Right kidney (tissue), 1 donor: Measurements from ENCODE around the gene NSUN2.
"Not testable (repeated sequence)": the region's sequence is repeated elsewhere in the genome, so short reads cannot be mapped to it uniquely, and the experiment has no call there.

Experiments used
- DNase-seq: peaks from one replicate; pipeline ENCODE4 v3.0.0-alpha.2; 2016

The NSUN2 gene

DNA sequence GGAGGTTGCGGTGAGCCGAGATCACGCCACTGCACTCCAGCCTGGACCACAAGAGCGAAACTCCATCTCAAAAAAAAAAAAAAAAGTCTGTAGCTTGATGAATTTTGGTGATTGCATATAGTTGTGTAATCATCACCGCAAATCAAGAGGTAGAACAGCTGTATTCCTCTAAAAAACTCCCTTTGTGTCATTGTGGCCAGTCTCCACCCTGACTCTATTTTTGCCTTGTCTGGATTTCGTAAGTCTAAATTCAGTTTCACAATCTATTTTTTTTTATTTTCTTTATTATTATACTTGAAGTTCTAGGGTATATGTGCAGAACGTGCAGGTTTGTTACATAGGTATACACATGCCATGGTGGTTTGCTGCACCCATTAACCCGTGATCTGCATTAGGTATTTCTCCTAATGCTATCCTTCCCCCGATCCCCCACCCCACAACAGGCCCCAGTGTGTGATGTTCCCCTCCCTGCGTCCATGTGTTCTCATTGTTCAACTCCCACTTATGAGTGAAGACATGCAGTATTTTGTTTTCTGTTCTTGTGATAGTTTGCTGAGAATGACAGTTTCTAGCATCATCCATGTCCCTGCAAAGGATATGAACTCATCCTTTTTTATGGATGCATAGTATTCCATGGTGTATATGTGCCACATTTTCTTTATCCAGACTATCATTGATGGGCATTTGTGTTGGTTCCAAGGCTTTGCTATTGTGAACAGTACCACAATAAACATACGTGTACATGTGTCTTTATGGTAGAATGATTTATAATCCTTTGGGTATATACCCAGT is 12.9 kb upstream of the NSUN2 start:
- DNase-seq: not testable (repeated sequence)

DNA sequence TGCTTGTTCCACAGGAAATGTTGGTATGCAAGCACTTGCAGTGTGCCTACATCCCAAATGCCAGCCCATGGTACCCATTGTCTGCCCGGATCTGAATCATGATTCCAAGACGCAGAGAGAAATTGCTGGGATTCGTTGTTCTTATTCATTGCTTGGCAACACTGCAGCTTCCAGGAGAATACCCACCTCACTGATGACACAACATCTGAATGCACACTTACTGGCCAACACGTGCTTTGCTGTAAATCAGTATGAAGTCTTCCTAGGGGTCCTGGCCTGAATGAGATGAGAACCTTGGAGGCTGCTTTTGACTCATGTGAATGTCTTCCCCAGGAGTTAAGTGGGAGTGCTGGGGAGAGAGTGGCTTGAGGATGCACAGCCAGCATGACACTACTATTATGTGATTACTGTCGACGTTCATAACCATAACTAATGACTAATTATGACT is 12.0 kb upstream of the NSUN2 start:
- no peak for DNase-seq

- no peak for DNase-seq
These were observed 9.8 kb upstream of the NSUN2 start for GRCh38 chr5:6642655-6643054.

DNA sequence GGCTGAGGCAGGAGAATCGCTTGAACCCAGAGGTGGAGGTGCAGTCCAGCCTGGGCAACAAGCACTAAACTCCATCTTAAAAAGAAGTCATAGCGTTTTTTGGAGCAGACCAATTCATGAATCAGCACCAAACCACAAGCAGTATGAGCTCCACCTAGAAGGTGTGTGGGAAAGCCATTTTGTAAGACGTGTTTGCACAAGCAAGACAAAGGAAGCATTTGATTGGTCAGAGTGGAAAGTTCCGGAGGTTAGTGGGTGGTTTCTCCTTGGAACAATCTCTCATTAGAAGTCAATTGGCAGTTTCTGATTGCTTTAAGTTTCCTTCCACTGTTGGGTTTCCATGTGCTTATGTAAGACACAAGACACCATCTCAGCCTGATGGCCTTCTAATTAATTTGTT is 5.4 kb upstream of the NSUN2 start:
- DNase-seq: no peak

- DNase-seq: no peak
These were observed 4.7 kb upstream of the NSUN2 start for GRCh38 chr5:6637590-6637989.

- DNase-seq: no peak
These were observed 4.2 kb upstream of the NSUN2 start for GRCh38 chr5:6637022-6637421.

DNA sequence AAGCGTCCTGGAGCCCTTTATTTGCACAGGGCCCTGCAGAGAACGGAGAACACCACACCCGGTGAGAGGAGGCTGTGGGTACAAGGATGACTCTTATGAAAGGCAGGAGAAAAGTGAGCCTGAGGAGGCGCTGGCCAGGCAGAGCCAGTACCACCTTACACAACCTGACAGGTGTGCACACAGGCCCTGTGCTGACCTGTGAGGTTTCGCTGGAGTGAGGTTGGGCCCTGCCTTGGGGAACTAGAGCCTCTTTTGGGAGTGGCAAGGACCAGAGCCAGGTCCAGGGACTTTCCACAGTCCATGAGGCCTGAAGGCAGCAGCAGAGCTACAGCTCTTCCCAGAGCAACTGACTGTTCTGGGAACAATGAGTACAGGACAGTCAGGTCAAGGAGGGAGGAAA is 3.4 kb upstream of the NSUN2 start:
- DNase-seq: no peak

GRCh38 chr5:6634788-6635430 is 2.1 kb upstream of the NSUN2 start:
- DNase-seq: no peak

- no peak for DNase-seq
These were observed 1.5 kb upstream of the NSUN2 start for GRCh38 chr5:6634306-6634705.

DNA sequence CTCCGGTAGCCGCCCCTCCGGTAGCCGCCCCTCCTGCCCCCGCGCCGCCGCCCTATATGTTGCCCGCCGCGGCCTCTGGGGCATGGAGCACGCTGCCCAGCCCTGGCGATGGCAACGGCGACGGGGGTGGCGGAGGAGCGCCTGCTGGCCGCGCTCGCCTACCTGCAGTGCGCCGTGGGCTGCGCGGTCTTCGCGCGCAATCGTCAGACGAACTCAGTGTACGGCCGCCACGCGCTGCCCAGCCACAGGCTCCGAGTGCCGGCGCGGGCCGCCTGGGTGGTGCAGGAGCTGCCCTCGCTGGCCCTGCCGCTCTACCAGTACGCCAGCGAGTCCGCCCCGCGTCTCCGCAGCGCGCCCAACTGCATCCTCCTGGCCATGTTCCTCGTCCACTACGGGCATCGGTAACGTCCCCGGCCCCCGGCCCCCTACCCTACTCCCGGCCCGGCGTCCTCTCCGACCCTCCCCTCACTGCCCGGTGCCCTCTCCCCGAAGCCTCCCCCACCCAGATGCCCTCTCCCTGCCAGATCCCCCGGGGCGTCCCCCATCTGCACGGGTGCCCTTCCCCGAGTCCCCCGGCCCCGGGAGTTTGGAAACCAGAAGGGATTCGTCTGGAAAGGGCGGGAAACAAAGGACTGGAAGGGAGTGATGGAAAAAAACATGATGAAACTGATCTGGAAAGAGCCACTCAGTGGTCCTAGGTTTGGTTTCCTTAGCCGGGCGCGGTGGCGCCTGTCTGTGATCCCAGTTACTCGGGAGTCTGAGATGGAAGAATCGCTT is 813 bp upstream of the NSUN2 start:
- peak; percentile 83 for DNase-seq

DNA sequence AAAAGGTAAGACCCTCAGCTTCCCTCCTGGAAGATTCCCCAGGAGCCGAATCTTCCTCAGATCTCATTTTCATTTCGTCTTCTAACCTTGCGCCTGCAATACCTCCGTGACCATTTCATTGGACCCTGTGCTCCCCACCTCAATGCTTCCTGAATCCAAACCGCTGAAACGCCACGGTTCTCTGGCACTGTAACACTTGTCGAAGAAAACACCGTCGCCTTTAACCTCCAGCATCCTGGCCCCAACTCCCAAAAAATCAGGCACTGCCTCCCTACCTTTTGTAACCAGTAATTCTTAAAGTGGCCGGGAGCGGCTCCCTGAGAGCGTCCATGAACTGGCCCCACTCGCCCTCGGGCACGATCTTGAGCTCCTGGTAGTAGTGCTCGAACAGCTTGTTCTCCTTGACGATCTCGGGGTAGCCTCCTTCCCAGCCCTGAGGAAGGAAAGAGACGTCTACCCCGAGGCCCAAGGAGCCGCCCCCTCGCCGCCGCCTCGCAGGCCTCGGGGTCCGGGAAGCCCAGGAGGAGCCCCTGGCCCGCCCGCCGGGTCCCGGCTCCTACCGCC is 438 bp downstream of the NSUN2 start:
- no peak for DNase-seq

DNA sequence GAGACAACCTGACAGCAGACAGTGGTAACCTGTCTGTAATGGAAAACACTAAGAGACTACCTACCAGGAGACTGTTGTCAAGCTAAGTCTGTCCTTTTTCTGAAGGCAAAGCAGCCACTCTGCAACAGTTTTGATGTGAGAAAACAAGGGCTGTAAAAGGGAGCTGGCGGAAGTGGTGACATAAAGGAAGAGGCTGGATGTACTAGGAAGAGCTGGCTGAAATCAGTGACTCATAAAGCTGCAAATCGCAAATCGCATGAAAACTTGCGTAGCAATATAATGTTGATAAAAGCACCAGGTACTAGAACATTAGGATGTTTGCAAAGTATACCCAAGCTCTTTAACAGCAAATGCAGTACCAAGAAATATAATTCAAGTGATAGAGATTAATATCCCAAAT is 1.4 kb downstream of the NSUN2 start:
- DNase-seq: no peak

DNA sequence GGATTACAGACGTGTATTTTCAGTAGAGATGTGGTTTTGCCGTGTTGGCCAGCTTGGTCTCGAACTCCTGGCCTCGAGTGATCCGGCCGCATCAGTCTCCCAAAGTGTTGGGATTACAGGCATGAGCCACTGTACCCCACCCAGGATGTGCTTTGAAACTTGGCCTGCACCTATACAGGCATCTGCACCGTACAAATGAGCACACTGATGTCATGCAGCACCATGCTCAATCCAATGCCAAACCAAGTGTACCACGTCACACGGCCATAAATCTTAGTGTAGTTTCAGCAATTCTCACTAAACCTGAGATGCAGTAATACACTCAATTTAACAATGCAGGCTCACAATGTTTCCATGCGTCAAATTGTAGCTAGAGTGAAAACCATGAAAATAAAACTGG is 6.3 kb downstream of the NSUN2 start:
- DNase-seq: no peak

- DNase-seq: no peak
These were observed 8.9 kb downstream of the NSUN2 start for GRCh38 chr5:6623941-6624340.

GRCh38 chr5:6623228-6623627 is 9.6 kb downstream of the NSUN2 start:
- no peak for DNase-seq

- DNase-seq: no peak
These were observed 16.2 kb downstream of the NSUN2 start for GRCh38 chr5:6616632-6617031.

DNA sequence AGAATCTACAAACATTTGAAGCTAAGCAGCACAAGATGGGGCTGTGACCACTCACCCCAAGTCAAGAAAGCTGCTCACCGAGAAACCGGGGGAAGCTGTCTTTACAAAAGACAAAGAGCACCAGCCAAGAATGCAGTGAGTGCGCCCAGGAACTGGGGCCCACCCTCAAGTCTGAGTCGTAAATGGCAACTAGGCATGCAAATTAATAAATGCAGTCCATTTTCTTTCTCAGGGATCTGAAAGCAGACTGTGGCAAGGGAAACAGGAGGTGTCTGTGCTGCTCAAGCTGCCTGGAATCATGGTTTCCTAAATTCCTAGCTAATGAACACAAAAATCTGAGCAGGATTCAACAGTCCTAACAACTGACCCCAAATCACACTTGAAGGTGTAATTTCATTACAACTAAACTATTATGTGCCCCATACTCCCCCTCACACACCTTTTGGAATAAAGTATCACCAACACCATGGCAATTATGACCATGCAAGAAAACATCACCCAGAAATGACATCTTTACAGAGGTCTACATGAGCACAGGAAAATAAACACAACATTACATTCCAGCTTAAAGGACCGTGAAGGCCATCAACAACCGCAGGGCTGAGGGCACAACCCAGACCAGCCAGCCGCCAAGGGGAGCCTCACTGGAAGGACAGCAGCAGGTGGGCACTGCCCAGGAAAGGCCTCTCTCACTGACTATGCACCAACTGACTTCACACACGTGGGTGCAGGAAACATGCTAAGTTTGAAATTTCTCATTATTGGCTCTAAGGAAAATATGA is 17.6 kb downstream of the NSUN2 start:
- no peak for DNase-seq

- DNase-seq: peak; percentile 9
These were observed 21.2 kb downstream of the NSUN2 start for GRCh38 chr5:6611334-6612256.

GRCh38 chr5:6608016-6608415 is 24.8 kb downstream of the NSUN2 start:
- no peak for DNase-seq

GRCh38 chr5:6607559-6607936 is 25.3 kb downstream of the NSUN2 start:
- no peak for DNase-seq
